Measurements from ENCODE around the gene SOCS7.

Gene SOCS7

GRCh38 chr17:38339891-38340290 is 11.8 kb upstream of the SOCS7 start:
- H3K27me3 ChIP-seq (ENCODE audit: low read depth, low read length): no peaks in the 10 kb centered on the region
- peaks cover 0 to 5% of the 10 kb centered on the region in 2 donors for H3K4me1 ChIP-seq (ENCODE audit: control insufficient read depth in 1 of 2, insufficient read depth in 2 of 2, low read length in 2 of 2)
- H3K36me3 ChIP-seq (ENCODE audit: control insufficient read depth in 1 of 2, insufficient read depth in 2 of 2, low read length in 2 of 2): no peaks in the 10 kb centered on the region
- H3K27ac ChIP-seq (ENCODE audit: low read length): no peak overlapping the region
- H3K4me3 ChIP-seq (ENCODE audit: low read depth in 1 of 2, low read length in 2 of 2): no peak overlapping the region
- H3K9me3 ChIP-seq (ENCODE audit: control insufficient read depth in 1 of 2, low read length in 2 of 2): no peaks in the 10 kb centered on the region

DNA sequence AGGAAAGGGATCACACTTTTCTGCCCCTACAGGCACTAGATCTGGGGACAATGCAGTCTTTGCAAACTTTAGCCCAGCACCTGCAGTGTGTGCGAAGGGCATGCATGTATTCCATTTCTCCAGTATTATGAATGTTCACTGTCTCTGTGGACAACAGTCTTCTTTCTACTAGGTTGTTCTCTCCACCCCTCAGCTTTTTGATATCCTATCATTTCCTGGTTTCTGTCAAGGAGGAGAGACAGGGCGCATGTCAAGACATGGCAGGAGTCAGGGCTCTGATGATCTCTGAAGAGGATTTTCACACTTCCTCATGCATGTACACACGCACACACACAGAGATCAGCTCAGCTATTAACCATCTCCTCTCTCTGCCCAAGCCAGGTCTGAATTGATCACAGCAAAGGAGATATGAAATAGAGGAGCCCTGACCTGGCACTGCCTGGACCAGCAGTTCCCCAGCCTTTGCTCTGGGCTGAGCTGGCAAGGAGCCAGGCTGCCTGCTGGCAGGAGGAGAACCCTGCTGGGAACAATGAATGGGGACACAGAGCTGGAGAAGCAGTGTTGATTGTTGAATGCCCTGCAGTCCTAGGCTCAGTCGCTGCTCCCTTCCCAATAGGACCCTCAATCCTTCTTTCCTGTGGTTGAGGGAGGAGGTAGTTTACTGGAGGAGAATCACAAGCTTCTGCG is 10.5 kb upstream of the SOCS7 start:
- H3K27ac ChIP-seq (ENCODE audit: low read length): no peak overlapping the region
- H3K4me3 ChIP-seq (ENCODE audit: low read depth in 1 of 2, low read length in 2 of 2): no peak overlapping the region
- peaks cover 0 to 5% of the 10 kb centered on the region in 2 donors for H3K4me1 ChIP-seq (ENCODE audit: control insufficient read depth in 1 of 2, insufficient read depth in 2 of 2, low read length in 2 of 2)
- no peaks in the 10 kb centered on the region for H3K36me3 ChIP-seq (ENCODE audit: control insufficient read depth in 1 of 2, insufficient read depth in 2 of 2, low read length in 2 of 2)
- H3K27me3 ChIP-seq (ENCODE audit: low read depth, low read length): no peaks in the 10 kb centered on the region
- H3K9me3 ChIP-seq (ENCODE audit: control insufficient read depth in 1 of 2, low read length in 2 of 2): no peaks in the 10 kb centered on the region

DNA sequence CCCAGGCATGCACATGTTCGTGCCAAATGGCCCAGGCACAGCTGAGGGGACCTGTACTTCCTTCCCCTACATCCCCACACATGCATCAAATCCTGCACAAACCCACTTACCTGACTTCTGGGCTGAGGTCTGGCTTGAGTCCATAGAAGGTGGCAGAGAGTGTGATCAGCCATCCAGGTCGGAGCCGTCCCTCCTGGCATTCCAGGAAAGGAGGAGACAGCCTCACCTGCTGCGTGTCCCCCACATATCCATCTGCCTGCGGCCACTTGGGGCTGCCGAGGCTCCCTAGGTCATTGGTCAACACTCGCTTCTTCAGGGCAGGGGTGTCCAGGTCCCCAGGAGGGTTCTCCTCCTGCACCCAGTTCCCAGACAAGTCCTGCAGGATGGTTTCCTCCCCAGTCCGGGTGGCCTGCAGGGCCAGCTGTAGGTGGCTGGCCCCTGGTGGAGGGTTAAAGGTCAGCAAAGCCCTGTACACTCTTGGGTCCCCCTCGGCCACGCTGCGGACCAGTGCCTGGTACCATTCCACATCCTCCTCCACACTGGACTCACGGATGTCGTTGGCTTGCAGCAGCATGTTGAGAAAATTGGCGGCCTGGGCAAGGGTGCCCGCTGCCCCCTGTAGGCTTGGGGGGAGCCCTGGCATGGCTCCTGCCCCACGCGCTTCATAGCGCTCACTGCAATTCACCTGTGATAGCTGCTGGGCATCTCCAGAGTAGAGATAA is 8.6 kb upstream of the SOCS7 start:
- Histone ChIP-seq H3K36me3 (ENCODE audit: control insufficient read depth in 1 of 2, insufficient read depth in 2 of 2, low read length in 2 of 2) (no peaks in the 10 kb centered on the region), H3K4me3 (ENCODE audit: low read depth in 1 of 2, low read length in 2 of 2) (no peak overlapping the region), H3K4me1 (ENCODE audit: control insufficient read depth in 1 of 2, insufficient read depth in 2 of 2, low read length in 2 of 2) (peaks cover 0 to 5% of the 10 kb centered on the region in 2 donors), H3K27me3 (ENCODE audit: low read depth, low read length) (no peaks in the 10 kb centered on the region), H3K27ac (ENCODE audit: low read length) (no peak overlapping the region), H3K9me3 (ENCODE audit: control insufficient read depth in 1 of 2, low read length in 2 of 2) (no peaks in the 10 kb centered on the region)

GRCh38 chr17:38343608-38344419 is 7.8 kb upstream of the SOCS7 start, which contains the start of gene GPR179:
Gene GPR179 (minus strand): TSS chr17:38343956. CDS start chr17:38343789, 167 bp downstream.
- no peaks in the 10 kb centered on the region for H3K27me3 ChIP-seq (ENCODE audit: low read depth, low read length)
- no peaks in the 10 kb centered on the region for H3K9me3 ChIP-seq (ENCODE audit: control insufficient read depth in 1 of 2, low read length in 2 of 2)
- no peak within 1 kb of the TSS for H3K27ac ChIP-seq (ENCODE audit: low read length)
- H3K36me3 ChIP-seq (ENCODE audit: control insufficient read depth in 1 of 2, insufficient read depth in 2 of 2, low read length in 2 of 2): no peaks in the 10 kb centered on the region
- H3K4me3 ChIP-seq (ENCODE audit: low read depth in 1 of 2, low read length in 2 of 2): no peak within 1 kb of the TSS
- peaks cover 0 to 5% of the 10 kb centered on the region in 2 donors for H3K4me1 ChIP-seq (ENCODE audit: control insufficient read depth in 1 of 2, insufficient read depth in 2 of 2, low read length in 2 of 2)

DNA sequence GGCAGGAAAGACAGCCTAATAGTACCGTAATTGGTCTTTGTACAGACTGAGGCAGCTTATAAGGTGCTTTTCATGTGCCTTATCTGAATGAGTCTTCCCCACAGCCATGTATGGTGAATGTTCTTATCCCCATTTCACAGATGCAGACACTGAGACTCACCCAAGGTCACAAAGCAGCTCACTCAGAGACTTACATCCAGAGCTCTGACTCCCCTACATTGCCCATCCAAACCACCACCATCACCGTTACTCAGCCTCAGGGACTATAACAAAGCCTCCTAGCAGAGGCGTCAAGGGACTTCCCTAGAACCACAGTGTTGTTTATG is 7.3 kb upstream of the SOCS7 start:
- no peak overlapping the region for H3K4me3 ChIP-seq (ENCODE audit: low read depth in 1 of 2, low read length in 2 of 2)
- H3K27me3 ChIP-seq (ENCODE audit: low read depth, low read length): no peaks in the 10 kb centered on the region
- H3K9me3 ChIP-seq (ENCODE audit: control insufficient read depth in 1 of 2, low read length in 2 of 2): no peaks in the 10 kb centered on the region
- no peak overlapping the region for H3K27ac ChIP-seq (ENCODE audit: low read length)
- H3K4me1 ChIP-seq (ENCODE audit: control insufficient read depth in 1 of 2, insufficient read depth in 2 of 2, low read length in 2 of 2): peaks cover 0 to 5% of the 10 kb centered on the region in 2 donors
- H3K36me3 ChIP-seq (ENCODE audit: control insufficient read depth in 1 of 2, insufficient read depth in 2 of 2, low read length in 2 of 2): no peaks in the 10 kb centered on the region

- H3K4me3 ChIP-seq (ENCODE audit: low read depth in 1 of 2, low read length in 2 of 2): no peak overlapping the region
- H3K27me3 ChIP-seq (ENCODE audit: low read depth, low read length): no peaks in the 10 kb centered on the region
- H3K27ac ChIP-seq (ENCODE audit: low read length): no peak overlapping the region
- no peaks in the 10 kb centered on the region for H3K36me3 ChIP-seq (ENCODE audit: control insufficient read depth in 1 of 2, insufficient read depth in 2 of 2, low read length in 2 of 2)
- H3K4me1 ChIP-seq (ENCODE audit: control insufficient read depth in 1 of 2, insufficient read depth in 2 of 2, low read length in 2 of 2): peaks cover 0 to 5% of the 10 kb centered on the region in 2 donors
- no peaks in the 10 kb centered on the region for H3K9me3 ChIP-seq (ENCODE audit: control insufficient read depth in 1 of 2, low read length in 2 of 2)
These were observed 5.9 kb upstream of the SOCS7 start for GRCh38 chr17:38345743-38346142.

GRCh38 chr17:38349097-38349730 is 2.4 kb upstream of the SOCS7 start:
- no peak overlapping the region for H3K27ac ChIP-seq (ENCODE audit: low read length)
- H3K4me3 ChIP-seq (ENCODE audit: low read depth in 1 of 2, low read length in 2 of 2): no peak overlapping the region
- H3K27me3 ChIP-seq (ENCODE audit: low read depth, low read length): no peaks in the 10 kb centered on the region
- H3K9me3 ChIP-seq (ENCODE audit: control insufficient read depth in 1 of 2, low read length in 2 of 2): no peaks in the 10 kb centered on the region
- peaks cover 4 to 14% of the 10 kb centered on the region in 2 donors for H3K4me1 ChIP-seq (ENCODE audit: control insufficient read depth in 1 of 2, insufficient read depth in 2 of 2, low read length in 2 of 2)
- no peaks in the 10 kb centered on the region for H3K36me3 ChIP-seq (ENCODE audit: control insufficient read depth in 1 of 2, insufficient read depth in 2 of 2, low read length in 2 of 2)

DNA sequence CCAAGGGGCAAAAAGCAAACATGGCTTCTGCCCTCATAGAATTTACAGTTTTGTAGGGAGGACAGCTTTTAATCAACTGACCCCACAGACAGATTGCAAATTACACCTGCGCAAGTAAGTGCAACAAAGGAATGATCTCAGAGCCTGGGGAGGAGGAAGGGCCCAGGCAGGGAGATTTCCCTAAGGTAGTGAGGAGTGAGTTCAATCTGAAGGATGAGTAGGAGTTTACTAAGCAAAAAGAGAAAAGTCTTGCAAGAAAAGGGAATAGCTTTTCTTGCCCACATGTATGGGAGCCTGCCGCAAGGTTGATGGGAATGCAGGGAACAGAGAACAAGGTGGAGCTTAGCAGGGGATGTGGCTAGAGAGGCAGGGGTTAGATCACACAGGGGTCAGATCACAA is 1.6 kb upstream of the SOCS7 start:
- H3K9me3 ChIP-seq (ENCODE audit: control insufficient read depth in 1 of 2, low read length in 2 of 2): no peaks in the 10 kb centered on the region
- H3K4me1 ChIP-seq (ENCODE audit: control insufficient read depth in 1 of 2, insufficient read depth in 2 of 2, low read length in 2 of 2): peaks cover 4 to 22% of the 10 kb centered on the region in 2 donors
- no peak overlapping the region for H3K4me3 ChIP-seq (ENCODE audit: low read depth in 1 of 2, low read length in 2 of 2)
- H3K27me3 ChIP-seq (ENCODE audit: low read depth, low read length): no peaks in the 10 kb centered on the region
- H3K27ac ChIP-seq (ENCODE audit: low read length): no peak overlapping the region
- no peaks in the 10 kb centered on the region for H3K36me3 ChIP-seq (ENCODE audit: control insufficient read depth in 1 of 2, insufficient read depth in 2 of 2, low read length in 2 of 2)

DNA sequence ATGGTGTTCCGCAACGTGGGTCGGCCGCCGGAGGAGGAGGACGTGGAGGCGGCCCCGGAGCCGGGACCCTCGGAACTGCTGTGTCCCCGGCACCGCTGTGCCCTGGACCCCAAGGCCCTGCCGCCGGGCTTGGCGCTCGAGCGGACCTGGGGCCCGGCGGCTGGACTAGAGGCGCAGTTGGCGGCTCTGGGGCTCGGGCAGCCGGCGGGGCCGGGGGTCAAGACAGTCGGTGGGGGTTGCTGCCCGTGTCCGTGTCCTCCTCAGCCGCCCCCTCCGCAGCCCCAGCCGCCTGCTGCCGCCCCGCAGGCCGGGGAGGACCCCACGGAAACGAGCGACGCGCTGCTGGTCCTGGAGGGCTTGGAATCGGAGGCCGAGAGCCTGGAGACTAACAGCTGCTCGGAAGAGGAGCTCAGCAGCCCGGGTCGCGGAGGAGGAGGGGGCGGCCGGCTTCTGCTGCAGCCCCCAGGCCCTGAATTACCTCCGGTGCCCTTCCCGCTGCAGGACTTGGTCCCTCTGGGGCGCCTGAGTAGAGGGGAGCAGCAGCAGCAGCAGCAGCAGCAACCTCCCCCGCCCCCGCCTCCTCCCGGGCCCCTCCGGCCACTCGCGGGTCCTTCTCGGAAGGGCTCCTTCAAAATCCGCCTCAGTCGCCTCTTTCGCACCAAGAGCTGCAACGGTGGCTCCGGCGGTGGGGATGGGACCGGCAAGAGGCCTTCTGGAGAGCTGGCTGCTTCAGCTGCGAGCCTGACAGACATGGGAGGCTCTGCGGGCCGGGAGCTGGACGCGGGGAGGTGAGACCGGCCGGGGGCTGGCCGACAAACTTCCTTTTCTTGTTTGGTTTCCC is 821 bp downstream of the SOCS7 start:
- peaks cover 4 to 38% of the 10 kb centered on the region in 2 donors for H3K4me1 ChIP-seq (ENCODE audit: control insufficient read depth in 1 of 2, insufficient read depth in 2 of 2, low read length in 2 of 2)
- H3K36me3 ChIP-seq (ENCODE audit: control insufficient read depth in 1 of 2, insufficient read depth in 2 of 2, low read length in 2 of 2): no peaks in the 10 kb centered on the region
- no peaks in the 10 kb centered on the region for H3K9me3 ChIP-seq (ENCODE audit: control insufficient read depth in 1 of 2, low read length in 2 of 2)
- H3K27ac ChIP-seq (ENCODE audit: low read length): peak overlapping the region; percentile 53
- H3K4me3 ChIP-seq (ENCODE audit: low read depth in 1 of 2, low read length in 2 of 2): peak overlapping the region; percentile 78 to 87
- H3K27me3 ChIP-seq (ENCODE audit: low read depth, low read length): no peaks in the 10 kb centered on the region

GRCh38 chr17:38353086-38353604 is 1.5 kb downstream of the SOCS7 start:
- Histone ChIP-seq H3K27ac (ENCODE audit: low read length) (peak overlapping the region; percentile 53), H3K27me3 (ENCODE audit: low read depth, low read length) (no peaks in the 10 kb centered on the region), H3K36me3 (ENCODE audit: control insufficient read depth in 1 of 2, insufficient read depth in 2 of 2, low read length in 2 of 2) (no peaks in the 10 kb centered on the region), H3K4me3 (ENCODE audit: low read depth in 1 of 2, low read length in 2 of 2) (peak overlapping the region; percentile 78 to 87), H3K9me3 (ENCODE audit: control insufficient read depth in 1 of 2, low read length in 2 of 2) (no peaks in the 10 kb centered on the region), H3K4me1 (ENCODE audit: control insufficient read depth in 1 of 2, insufficient read depth in 2 of 2, low read length in 2 of 2) (peaks cover 4 to 45% of the 10 kb centered on the region in 2 donors)
